Right kidney (tissue), 1 donor: ENCODE measurements around the gene CHADL.

Experiments
- DNase-seq: peaks from one replicate; pipeline ENCODE4 v3.0.0-alpha.2; 2016

The CHADL gene

DNA sequence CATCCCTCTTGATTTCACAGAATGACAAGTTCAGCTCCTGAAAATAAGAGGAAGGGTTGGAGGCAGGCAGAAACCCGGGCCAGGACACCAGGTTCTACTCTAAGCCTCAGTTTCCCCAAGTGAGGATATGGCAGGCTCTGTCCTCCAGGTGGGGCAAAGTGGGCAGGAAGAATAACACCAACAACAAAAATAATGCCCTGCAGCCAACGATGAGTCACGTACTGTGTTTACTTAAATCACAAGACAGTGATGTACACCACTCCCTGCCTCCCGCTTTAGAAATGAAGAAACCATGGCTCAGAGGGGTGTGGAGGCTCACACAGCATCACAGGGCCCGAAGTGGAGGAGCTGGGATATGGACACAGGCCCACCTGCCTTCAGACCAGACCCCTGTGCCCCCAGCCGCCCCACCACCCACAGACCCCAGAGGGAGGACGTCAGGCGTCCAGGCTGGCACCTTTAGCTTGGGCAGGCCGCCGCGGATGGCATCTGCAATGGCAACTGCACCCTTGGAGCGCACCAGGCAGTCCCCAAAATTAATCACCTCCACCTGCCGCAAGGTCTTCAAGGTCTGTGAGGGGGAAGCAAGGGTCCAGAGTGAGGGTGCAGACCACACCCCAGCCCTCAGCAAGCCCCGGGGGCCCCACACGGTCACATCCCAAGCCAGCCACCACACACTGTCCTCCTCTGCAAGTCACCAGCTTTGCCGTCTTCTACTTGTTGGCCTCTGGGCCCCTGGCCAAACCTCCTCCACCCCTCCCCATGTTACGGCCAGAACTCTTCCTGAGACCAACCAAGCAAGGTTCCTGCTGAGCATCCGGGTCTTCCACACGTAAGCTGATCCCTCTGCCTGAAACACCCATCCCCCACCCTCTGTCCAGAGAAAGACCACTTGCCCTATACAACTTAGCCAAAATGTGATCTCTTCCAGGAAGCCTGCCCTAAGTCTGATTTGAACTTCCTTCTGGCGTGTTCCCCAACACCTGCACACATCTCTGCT is 15.8 kb upstream of the CHADL start:
- DNase-seq: no peak

GRCh38 chr22:41254230-41254629 is 13.5 kb upstream of the CHADL start:
- DNase-seq: no peak

DNA sequence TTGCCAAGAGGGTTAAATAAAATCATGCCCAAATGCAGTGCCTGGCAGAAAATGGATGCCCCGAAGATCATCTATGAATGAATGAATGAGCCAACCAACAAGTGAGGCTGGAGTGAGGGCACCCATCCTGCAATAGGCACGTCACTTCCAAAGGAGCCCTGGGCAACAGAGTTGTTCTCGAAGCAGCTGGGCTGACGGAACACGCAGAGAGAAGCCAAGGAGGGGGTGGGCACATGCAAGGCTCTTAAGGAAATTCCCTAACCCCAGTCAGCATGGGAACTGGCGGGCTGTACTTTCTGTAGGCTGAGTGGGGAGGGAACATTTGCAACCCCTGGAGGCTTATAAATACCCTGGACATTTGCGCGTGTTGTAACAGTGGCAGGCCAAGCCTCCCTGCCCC is 11.6 kb upstream of the CHADL start:
- no peak for DNase-seq

- DNase-seq: no peak
Observed at GRCh38 chr22:41250127-41250526, 9.4 kb upstream of the CHADL start.

DNA sequence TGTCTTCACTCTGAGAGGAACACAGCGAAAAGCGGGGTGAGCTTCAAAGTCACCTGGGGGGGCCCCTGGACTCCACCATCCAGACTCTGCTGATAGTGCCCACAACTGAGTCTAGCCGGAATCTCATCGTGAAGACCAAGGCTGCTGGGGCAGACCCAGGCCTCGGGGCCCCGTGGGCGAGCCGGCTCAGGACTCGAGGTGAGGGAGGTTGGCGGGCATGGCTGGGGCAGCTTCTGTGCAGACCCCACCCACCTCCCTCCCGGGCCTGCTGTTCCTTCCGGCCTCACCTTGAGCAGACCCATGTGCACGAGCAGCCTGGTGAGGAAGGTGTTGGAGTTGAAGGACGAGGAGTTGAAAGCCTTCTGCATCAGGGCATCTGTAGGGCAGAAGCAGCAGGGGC is 8.7 kb upstream of the CHADL start:
- DNase-seq: no peak

DNA sequence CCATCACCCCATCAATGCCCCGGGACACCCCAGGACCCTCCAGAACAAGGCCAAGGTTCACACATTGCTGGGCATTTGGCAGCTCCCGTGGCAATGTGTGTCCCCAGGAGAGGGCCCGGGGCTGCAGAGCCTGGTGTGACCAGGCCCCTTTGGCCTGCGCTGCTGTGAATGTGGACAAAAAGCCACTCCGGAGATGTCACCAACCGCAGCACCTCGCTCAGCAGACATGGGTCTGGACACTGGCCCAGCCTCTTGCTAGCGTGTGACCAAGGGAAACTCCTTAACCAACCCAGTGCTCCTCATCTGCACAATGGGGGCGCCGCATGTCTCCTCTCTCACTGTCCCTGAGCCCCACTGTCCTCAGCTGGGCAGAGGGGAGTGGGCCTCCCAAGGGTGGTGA is 8.0 kb upstream of the CHADL start:
- no peak for DNase-seq

DNA sequence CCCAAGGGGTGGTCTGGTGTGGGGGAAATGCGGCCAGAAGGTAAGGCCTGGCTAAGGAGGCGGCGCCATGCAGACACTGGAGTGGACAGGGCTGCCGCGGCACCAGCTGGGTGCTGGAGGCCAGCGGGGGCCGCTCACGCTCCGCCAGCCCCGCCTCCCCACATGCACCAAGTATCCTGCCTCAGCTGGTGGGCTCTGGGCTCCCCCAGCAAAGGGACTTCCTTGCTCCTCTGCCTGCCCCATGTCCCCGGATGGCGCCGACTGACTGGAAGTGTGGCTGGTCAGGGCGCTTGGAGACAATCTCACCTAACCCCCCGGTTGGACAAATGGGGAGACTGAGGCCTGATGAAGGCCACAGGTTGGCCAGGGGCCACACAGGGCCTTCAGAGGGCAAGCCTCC is 7.6 kb upstream of the CHADL start:
- no peak for DNase-seq

DNA sequence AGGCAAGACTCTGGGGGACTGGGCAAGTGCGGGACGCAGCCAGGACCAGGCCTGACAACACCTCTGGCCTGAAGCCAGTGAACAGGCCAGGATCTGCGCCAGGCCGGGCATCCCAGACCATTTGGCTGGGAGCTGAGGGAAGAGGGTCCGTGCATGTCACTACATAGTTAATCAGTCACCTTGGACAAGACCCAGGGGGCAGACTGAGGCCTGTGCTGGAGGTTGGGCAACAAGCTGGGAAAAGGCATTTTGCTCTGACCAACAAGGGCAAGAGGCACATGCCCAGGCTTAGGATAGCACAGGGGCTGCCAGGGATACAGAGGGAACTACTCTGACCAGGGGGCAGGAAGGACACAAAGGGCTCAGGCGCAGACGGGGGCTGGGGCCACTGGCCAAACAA is 7.0 kb upstream of the CHADL start:
- no peak for DNase-seq

- no peak for DNase-seq
Observed at GRCh38 chr22:41245917-41246499, 5.3 kb upstream of the CHADL start.

DNA sequence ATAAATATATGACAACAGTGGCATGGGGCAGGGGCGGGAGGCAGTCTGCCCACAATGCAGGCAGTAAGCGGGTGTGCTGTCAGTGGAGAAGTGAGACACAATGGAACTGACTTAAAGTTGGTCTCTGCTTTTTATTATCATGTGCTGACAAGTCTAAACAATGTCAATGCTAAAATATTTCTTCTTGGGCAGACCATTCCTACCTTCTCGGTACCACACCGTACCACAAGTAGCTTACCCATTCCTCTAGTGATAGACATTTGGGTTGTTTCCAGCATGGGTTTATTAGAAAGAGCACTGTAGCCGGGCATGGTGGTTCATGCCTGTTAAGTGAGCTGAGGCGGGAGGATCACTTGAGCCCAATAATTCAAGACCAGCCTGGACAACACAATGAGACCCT is 2.6 kb upstream of the CHADL start:
- no peak for DNase-seq

DNA sequence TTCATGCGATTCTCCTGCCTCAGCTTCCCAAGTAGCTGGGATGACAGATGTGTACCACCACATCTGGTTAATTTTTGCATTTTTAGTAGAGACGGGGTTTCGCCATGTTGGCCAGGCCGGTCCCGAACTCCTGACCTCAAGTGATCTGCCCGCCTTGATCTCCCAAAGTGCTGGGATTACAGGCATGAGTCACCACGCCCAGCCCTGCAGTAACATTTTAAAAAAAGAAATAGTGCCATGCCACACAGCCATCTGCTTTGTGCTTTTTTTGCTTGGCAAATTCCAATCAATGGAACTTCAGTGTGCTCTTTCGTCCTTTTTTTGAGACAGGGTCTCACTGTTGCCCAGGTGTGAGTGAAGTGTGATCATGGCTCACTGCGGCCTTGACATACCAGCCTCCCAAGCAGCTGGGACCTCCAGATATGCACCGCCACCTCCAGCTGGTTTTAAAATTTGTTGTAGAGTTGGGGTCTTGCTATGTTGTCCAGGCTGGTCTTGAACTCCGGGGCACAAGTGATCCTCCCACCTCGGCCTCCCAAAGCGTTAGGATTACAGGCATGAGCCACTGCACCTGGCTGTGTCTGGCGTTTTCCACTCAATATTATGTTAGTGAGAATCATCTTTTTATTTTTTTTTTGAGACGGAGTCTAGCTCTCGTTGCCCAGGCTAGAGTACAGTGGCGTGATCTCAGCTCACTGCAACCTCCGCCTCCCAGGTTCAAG is 1.8 kb upstream of the CHADL start:
- DNase-seq: no peak

GRCh38 chr22:41241133-41241676 is 474 bp upstream of the CHADL start:
- DNase-seq: no peak

DNA sequence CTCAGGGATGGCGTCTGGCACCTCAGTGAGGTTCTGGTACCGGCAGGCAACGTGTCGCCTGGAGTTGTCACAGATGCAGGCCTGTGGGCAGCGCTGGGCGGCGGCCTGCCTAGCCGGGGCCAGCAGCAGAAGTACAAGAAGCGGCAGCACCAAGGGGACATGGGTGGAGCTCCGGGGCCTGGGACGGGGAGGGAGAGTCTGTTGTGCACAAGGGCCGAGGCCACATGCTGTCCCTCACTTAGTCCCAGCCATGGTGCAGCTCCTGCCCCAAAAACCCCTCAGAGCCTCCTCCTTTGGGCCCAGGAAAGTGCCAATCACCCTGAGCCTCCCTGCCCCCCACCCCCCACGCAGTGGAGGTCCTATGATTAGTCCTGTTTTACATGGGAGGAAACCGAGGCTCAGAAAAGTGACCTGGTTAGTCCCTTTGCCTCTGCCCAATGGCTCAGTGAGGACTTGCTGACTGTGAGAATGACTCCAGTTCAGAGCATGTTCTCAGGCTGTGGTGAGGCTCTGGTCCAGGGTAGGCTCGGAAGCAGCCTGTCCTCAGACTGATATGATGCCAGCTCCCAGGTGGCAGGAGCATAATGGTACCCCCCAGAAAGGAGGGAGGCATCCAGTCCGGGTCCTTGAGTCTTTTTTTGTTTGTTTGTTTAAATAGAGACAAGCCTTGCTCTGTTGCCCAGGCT is 1.1 kb downstream of the CHADL start:
- no peak for DNase-seq

GRCh38 chr22:41238570-41239442 is 1.9 kb downstream of the CHADL start:
- no peak for DNase-seq

DNA sequence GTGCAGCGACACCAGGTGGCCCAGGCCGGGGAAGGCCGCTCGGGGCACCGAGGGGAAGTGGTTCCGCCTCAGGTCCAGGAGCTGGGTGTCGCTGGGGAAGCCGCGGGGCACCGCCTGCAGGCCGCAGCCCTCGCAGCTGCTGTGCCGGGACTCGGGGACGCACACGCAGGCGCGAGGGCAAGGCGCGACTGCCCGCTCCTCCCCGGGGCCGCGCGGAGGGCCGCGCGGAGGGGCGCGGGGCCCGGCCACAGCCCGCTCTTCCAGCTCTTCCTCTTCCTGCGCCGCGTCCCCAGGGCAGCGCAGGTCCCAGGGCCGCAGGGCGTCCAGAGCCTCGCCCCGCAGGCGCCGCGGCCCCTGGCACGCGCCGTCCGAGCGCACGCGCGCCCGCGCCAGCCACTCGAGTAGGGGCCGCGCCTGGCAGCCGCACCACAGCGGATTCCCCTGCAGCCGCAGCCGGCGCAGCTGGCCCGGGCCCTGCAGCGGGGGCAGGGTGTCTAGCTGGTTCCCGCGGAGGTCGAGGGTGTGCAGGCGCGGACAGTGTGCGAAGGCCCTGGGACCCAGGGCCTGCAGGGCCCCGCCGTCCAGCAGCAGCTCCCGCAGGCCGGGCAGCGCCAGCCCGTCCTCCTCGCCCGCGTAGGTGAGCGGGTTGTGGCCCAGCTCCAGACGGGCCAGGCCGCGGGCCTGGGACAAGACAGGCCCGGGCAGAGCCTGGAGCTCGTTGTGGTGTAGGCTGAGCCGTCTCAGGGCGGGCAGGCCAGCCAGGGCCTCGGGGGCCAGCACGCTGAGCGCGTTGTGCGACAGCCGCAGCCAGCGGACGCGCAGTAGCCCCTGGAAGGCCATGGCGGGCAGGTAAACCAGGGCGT is 2.8 kb downstream of the CHADL start:
- peak; percentile 80 for DNase-seq

- no peak for DNase-seq
Observed at GRCh38 chr22:41237036-41237706, 3.6 kb downstream of the CHADL start.

- DNase-seq: no peak
Observed at GRCh38 chr22:41234815-41235695, 5.7 kb downstream of the CHADL start.

GRCh38 chr22:41231369-41231768 is 9.4 kb downstream of the CHADL start:
- no peak for DNase-seq

DNA sequence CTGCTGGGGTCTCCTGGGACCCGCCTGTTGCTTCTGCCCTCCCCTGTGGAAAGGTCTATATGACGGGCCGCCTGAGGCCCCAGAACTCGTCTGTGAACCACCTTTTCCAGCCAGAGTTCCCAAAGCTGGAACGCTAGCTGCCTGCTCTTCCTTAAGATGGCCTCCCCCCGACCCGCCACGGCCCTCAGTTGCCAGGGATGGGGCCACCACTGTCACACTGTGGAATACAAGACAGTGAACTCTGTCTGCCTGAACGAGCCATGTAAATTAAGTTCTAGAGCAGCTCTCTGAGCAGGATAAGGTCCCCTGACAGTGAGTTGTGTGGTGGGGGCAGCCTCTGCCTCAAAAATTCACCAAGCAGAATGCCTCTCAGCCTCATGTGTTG is 10.3 kb downstream of the CHADL start:
- DNase-seq: no peak
